SK-N-MC (cell line): ENCODE results near the gene TNFSF9.

ENCODE experiments used
- DNase-seq: peaks from one replicate; pipeline ENCODE4 v3.0.0-alpha.2; 2011; ENCODE audit warnings: low read depth, low spot score
- H3K27ac ChIP-seq: fragments of 200-600 bp; sonication (generic); 2 replicates; pipeline ENCODE4 v1.5.1; 2016; ENCODE audit warnings: mixed run types
- H3K36me3 ChIP-seq: fragments of 200-600 bp; sonication (generic); 2 replicates; pipeline ENCODE4 v1.6.1; 2017; ENCODE audit warnings: antibody characterized with exemption, low read length, mixed read lengths; ENCODE audit not compliant: insufficient read depth
- H3K4me3 ChIP-seq: fragments of 200-600 bp; sonication (generic); 2 replicates; pipeline ENCODE4 v1.5.1; 2016
- H3K9ac ChIP-seq: fragments of 200-600 bp; sonication (generic); 2 replicates; pipeline ENCODE4 v1.8.0; 2017; ENCODE audit warnings: mixed run types, mixed read lengths; ENCODE audit not compliant: insufficient read length
- H3K9me3 ChIP-seq: fragments of 200-600 bp; sonication (generic); 2 replicates; pipeline ENCODE4 v1.6.1; 2017; ENCODE audit warnings: low read depth, mild to moderate bottlenecking, antibody characterized with exemption, low read length, moderate library complexity, mixed read lengths
- EZH2 ChIP-seq: fragments of 200-600 bp; sonication (generic); IDR thresholded peaks from one replicate; pipeline ENCODE4 v1.6.1; 2017; ENCODE audit warnings: antibody characterized with exemption
- FOXP2 ChIP-seq: optimal IDR thresholded peaks from 2 replicates; pipeline ENCODE3; 2011; ENCODE audit warnings: mild to moderate bottlenecking, moderate library complexity; ENCODE audit not compliant: insufficient read depth; ENCODE audit errors: extremely low read length, control extremely low read depth
- POLR2AphosphoS5 ChIP-seq: IDR thresholded peaks from 2 replicates; pipeline ENCODE4 v1.6.1; 2012; ENCODE audit warnings: mild to moderate bottlenecking, low read depth, low read length, borderline replicate concordance

The TNFSF9 gene

GRCh38 chr19:6516659-6517291 is 14.1 kb upstream of the TNFSF9 start:
- Histone ChIP-seq H3K27ac (no peak overlapping the region; the same call in 1 of the 2 replicates), H3K36me3 (no peaks in the 10 kb centered on the region), H3K4me3 (peak overlapping the region; percentile 93), H3K9ac (peak overlapping the region; percentile 69), H3K9me3 (no peaks in the 10 kb centered on the region)
- no peak for TF ChIP-seq EZH2
- no peak; the same call in 1 of the 2 replicates for TF ChIP-seq POLR2AphosphoS5
- no peak for TF ChIP-seq FOXP2
- DNase-seq: peak; percentile 37

- Histone ChIP-seq H3K27ac (no peak overlapping the region), H3K4me3 (no peak overlapping the region), H3K9ac (no peak overlapping the region), H3K9me3 (no peaks in the 10 kb centered on the region), H3K36me3 (no peaks in the 10 kb centered on the region)
- no peak for TF ChIP-seq EZH2
- TF ChIP-seq POLR2AphosphoS5: no peak
- no peak for TF ChIP-seq FOXP2
- no peak for DNase-seq
Observed at GRCh38 chr19:6518145-6518911, 12.5 kb upstream of the TNFSF9 start.

- no peaks in the 10 kb centered on the region for H3K9me3 ChIP-seq
- DNase-seq: no peak
- H3K4me3 ChIP-seq: no peak overlapping the region
- H3K27ac ChIP-seq: no peak overlapping the region
- H3K9ac ChIP-seq: no peak overlapping the region
- H3K36me3 ChIP-seq: no peaks in the 10 kb centered on the region
- TF ChIP-seq EZH2: no peak
Observed at GRCh38 chr19:6519289-6519688, 11.5 kb upstream of the TNFSF9 start.

- H3K4me3 ChIP-seq: no peak overlapping the region
- no peaks in the 10 kb centered on the region for H3K36me3 ChIP-seq
- H3K9me3 ChIP-seq: no peaks in the 10 kb centered on the region
- no peak overlapping the region for H3K27ac ChIP-seq
- TF ChIP-seq EZH2: no peak
- H3K9ac ChIP-seq: no peak overlapping the region
- DNase-seq: no peak
Observed at GRCh38 chr19:6521718-6522646, 8.8 kb upstream of the TNFSF9 start.

- Histone ChIP-seq H3K9ac (no peak overlapping the region), H3K4me3 (no peak overlapping the region)
- DNase-seq: no peak
Observed at GRCh38 chr19:6522712-6523111, 8.1 kb upstream of the TNFSF9 start.

GRCh38 chr19:6524311-6524710 is 6.5 kb upstream of the TNFSF9 start:
- Histone ChIP-seq H3K9me3 (no peaks in the 10 kb centered on the region), H3K4me3 (no peak overlapping the region), H3K36me3 (no peaks in the 10 kb centered on the region), H3K9ac (no peak overlapping the region), H3K27ac (no peak overlapping the region)
- TF ChIP-seq POLR2AphosphoS5 (no peak), EZH2 (no peak), FOXP2 (no peak)
- no peak for DNase-seq

More at GRCh38 chr19:6522712-6523111, 8.1 kb upstream of the TNFSF9 start:
- no peaks in the 10 kb centered on the region for H3K36me3 ChIP-seq
- TF ChIP-seq FOXP2 (no peak), EZH2 (no peak), POLR2AphosphoS5 (no peak)
- H3K27ac ChIP-seq: no peak overlapping the region
- no peaks in the 10 kb centered on the region for H3K9me3 ChIP-seq

GRCh38 chr19:6527893-6528543 is 2.8 kb upstream of the TNFSF9 start:
- TF ChIP-seq FOXP2 (no peak), EZH2 (no peak), POLR2AphosphoS5 (0 out of 2 replicates have a peak, but pooled peaks have one; percentile 14)
- DNase-seq: no peak
- H3K9ac ChIP-seq: no peak overlapping the region
- no peak overlapping the region for H3K27ac ChIP-seq
- H3K4me3 ChIP-seq: no peak overlapping the region
- no peaks in the 10 kb centered on the region for H3K9me3 ChIP-seq
- H3K36me3 ChIP-seq: no peaks in the 10 kb centered on the region

GRCh38 chr19:6528544-6529121 is 2.2 kb upstream of the TNFSF9 start:
- Histone ChIP-seq H3K36me3 (no peaks in the 10 kb centered on the region), H3K9me3 (no peaks in the 10 kb centered on the region), H3K9ac (no peak overlapping the region), H3K27ac (no peak overlapping the region), H3K4me3 (no peak overlapping the region)
- TF ChIP-seq FOXP2: no peak
- no peak for TF ChIP-seq POLR2AphosphoS5
- TF ChIP-seq EZH2: no peak
- DNase-seq: no peak
